Stimulated activated CD8-positive, alpha-beta memory T cell treated with anti-CD3 and anti-CD28 coated beads, Interleukin-15, amount 100 ng/mL, for 48 hours (primary cell): Measurements from ENCODE around the gene NOXRED1.
A peak's percentile ranks its signal among the peaks of the same experiment; 100 is the strongest.
"Not testable (repeated sequence)": the region's sequence is repeated elsewhere in the genome, so short reads cannot be mapped to it uniquely, and the experiment has no call there.

ENCODE experiments used
- DNase-seq, 2 donors: peaks; one replicate each; pipeline ENCODE4 v3.0.0-alpha.2; 2020; ENCODE audit warnings: low read depth in 2 of 2

Gene NOXRED1

DNA sequence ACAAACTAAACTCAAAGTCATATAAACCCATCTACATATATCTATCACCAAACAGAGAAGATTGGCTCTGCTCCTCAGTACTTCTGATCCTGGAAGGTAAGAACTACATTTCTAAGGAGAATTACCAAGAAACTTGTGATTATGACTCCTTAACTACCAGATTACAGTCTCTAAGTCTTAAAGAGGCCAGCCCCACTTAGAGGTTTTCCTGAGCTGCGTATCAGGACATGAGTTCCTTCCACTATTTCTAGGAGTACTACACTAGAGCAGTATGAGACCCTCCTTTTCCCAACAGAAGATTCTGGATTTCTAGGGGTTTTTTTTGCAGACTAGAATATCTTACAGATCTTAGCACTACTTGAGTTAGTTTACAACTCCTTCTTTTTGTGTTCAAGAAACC, at the start of gene NOXRED1:
TSS of gene NOXRED1 (minus strand) at position 101 of the 400 bp plus-strand sequence. CDS start 634 bp downstream, outside the sequence.
- no peak for DNase-seq

- no peak for DNase-seq
Measured at GRCh38 chr14:77470224-77470870, 47.0 kb upstream of the NOXRED1 start.

GRCh38 chr14:77469539-77469938, 46.2 kb upstream of the NOXRED1 start:
- no peak for DNase-seq

GRCh38 chr14:77469067-77469505, 45.8 kb upstream of the NOXRED1 start:
- no peak for DNase-seq

DNA sequence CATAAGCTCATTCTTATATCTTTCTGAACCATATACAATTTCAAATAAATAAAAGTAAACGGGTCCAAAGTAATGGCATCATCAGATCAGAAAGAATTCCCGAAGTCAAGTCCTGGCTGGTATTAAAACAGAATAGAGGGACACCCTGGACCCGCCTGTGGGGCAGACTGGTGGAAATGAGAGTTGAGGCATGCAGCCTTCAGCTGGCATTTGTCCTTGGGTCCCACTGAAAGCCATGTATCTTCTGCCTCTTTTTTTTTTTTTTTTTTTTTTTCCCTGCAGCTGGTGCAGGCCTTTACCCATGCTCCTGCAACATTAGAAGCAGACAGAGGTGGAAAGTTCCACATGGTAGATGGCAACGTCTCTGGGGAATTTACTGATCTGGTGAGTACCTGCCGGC, 44.5 kb upstream of the NOXRED1 start:
- no peak for DNase-seq

GRCh38 chr14:77459072-77459723, 35.9 kb upstream of the NOXRED1 start:
- peak; percentile 36 to 47 for DNase-seq

- peak; percentile 8 to 9 for DNase-seq
Measured at GRCh38 chr14:77458249-77458950, 35.1 kb upstream of the NOXRED1 start.

DNA sequence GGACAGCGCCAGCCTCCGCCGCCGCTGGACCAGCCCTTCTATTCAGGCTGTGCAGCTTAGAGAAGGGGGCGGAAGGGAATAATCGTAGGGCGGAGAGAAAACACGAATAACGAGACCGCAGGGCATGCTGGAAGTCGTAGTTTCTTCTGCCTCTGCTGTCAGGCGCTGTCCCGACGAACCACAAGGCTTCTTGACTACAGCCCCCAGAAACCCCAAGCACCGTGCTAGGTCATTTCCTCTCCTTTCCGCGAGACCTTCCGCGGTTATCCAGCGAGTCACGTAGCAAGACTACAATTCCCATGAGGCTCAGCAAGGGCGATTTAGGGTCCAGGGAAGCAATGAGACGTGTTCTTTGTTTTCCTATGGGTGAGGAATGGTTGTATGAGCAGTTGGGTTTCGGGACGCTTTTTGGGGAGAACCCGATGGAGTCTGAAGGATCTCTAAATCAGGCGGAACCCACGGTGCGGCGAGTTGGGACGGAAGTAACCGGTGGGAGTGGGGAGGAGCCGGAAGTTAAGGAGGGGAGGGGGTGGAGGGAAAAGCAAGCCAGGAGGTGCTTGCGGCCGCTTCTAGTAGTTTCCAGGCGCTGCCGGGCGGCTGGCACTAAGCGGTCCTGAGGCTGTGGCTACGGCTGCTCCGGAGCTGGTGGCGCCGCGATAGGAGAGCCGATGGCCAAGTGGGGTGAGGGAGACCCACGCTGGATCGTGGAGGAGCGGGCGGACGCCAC, 34.4 kb upstream of the NOXRED1 start, which contains the start of the genes AHSA1 and VIPAS39:
TSS of gene AHSA1 (plus strand) at position 572 of the 727 bp plus-strand sequence. CDS start at position 669, 97 bp downstream.
TSS of gene VIPAS39 (minus strand) at position 80 of the 727 bp plus-strand sequence. CDS start 3,499 bp downstream, outside the sequence.
- peak; percentile 90 to 91 for DNase-seq

DNA sequence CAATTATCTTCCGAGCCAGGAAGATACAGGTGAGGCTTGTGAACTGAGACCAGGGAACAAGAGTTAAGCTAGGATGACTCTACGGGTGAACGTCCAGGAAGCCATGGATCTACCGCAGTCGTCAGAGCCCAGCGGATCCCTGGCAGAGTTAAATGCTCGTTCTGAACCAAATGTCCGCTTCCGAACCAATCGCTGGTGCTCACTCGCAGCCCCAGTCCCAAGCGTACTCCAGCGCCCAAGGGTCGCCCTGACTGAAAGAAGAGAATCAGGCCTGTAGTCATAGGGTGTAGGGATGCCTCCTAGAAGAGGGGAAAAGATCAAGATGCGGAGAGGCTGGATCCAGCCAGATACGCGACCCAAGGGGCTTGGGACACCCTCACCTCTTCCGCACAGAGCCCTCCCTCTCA, 33.8 kb upstream of the NOXRED1 start:
- DNase-seq = peak in 1 of 2 donors; percentile 2

GRCh38 chr14:77455966-77456640, 32.8 kb upstream of the NOXRED1 start:
- no peak for DNase-seq

- DNase-seq = no peak
Measured at GRCh38 chr14:77442196-77442595, 18.9 kb upstream of the NOXRED1 start.

DNA sequence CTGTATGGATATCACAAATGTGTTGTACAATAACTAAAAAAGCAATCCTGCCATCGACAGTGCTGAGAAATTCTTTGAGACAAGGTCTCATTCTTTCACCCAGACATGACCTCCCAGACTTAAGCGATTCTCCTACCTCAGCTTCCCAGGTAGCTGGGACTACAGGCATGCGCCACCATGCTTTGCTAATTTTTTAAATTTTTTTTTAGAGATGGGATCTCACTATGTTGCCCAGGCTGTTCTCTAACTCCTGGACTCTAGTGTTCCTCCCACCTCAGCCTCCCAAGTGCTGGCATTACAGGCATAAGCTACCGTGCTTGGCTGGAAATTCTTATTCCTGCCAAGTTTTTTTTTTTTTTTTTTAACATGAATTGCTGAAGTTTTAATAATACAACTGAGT, 16.5 kb upstream of the NOXRED1 start:
- DNase-seq = no peak

DNA sequence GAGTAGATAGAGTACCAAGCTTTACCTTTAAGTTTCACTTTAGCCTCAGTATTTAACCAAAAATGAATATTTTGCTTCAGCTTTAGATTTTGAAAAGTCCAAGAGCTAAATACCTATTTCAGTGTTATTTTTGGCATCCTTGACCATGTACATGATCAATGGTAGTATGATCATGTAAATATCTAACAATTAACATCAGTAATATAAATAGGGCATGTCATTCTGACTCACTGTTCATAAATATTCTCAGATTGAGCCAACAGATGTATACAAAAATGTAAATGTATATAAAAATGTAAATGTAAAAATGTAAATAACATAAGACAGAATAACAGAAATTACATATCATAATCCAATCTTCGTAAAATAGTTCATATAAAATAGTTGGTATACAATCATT, 15.3 kb upstream of the NOXRED1 start:
- no peak for DNase-seq

- no peak for DNase-seq
Measured at GRCh38 chr14:77436042-77436441, 12.7 kb upstream of the NOXRED1 start.

DNA sequence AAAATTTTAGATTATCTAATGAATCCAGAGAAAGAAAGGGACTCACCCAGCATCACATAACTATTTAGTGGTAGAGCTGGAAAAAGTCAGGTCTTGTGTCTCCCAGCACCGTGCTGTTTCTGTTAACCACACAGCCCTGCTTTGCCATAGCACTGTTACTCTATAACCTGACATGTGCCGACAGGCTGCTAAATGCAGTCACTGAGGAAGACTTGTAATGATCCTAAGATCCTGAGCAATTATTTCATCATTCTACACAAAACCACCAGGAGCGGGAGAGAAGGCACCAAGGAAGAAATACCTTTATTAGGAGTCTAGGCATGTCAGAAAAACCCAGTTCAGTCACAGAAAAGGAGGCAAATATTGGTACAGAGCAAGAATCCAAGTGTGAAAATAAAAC, 3.1 kb upstream of the NOXRED1 start:
- no peak for DNase-seq

GRCh38 chr14:77424862-77425261, 1.5 kb upstream of the NOXRED1 start:
- no peak for DNase-seq

DNA sequence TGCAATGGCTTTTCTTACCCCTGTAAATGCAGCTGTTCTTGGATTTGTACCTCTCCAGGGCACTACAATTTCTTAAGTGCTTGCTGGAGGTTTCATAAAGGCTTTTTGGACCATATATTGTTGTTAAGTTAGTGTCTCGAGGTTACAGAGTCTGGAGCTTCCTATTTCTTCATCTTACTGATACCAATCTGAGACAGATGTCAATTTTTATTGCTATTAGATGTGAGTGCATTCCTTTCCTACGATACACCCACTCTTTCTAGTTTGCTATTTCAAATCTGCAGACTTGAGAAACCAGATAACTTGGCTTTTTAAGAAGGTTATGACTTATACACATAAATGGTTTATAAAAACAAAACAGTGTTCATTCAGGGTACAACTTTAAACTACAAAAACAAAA, 2.1 kb downstream of the NOXRED1 start:
- DNase-seq = no peak

- no peak for DNase-seq
Measured at GRCh38 chr14:77416836-77417235, 6.5 kb downstream of the NOXRED1 start.

GRCh38 chr14:77416098-77416497, 7.2 kb downstream of the NOXRED1 start:
- not testable (repeated sequence) for DNase-seq

GRCh38 chr14:77415403-77416030, 7.8 kb downstream of the NOXRED1 start:
- not testable (repeated sequence) for DNase-seq

DNA sequence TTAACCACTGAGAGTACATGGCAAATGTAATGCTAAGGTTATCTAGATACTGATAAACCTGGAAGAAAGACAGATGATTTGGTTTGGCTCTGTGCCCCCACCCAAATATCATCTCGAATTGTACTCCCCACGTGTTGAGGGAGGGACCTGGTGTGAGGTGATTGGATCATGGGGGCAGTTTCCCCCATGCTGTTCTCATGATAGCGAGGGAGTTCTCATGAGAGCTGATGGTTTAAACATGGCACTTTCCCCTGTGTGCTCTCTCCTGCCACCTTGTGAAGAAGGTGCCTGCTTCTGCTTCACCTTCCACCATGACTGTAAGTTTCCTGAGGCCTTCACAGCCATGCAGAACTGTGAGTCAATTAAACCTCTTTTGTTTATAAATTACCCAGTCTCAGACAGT, 14.2 kb downstream of the NOXRED1 start:
- no peak for DNase-seq
